ENCODE measurements around the gene CCDC8.
"Not testable (repeated sequence)": the region's sequence is repeated elsewhere in the genome, so short reads cannot be mapped to it uniquely, and the experiment has no call there.

CCDC8 gene

GRCh38 chr19:46376241-46377153, 36.9 kb downstream of the CCDC8 start:
- DNase-seq, result no peak

GRCh38 chr19:46375476-46376067, 37.8 kb downstream of the CCDC8 start:
- DNase-seq, result not testable (repeated sequence)

GRCh38 chr19:46374536-46375475, 38.6 kb downstream of the CCDC8 start:
- no peak for DNase-seq

- DNase-seq, result no peak
Measured at GRCh38 chr19:46373491-46374359, 39.6 kb downstream of the CCDC8 start.

GRCh38 chr19:46372901-46373490, 40.4 kb downstream of the CCDC8 start:
- no peak for DNase-seq

- no peak for DNase-seq
Measured at GRCh38 chr19:46371371-46371901, 41.9 kb downstream of the CCDC8 start.

- DNase-seq, result no peak
Measured at GRCh38 chr19:46369817-46370216, 43.5 kb downstream of the CCDC8 start.

- no peak for DNase-seq
Measured at GRCh38 chr19:46368116-46368515, 45.2 kb downstream of the CCDC8 start.

- DNase-seq, result no peak
Measured at GRCh38 chr19:46367426-46367825, 45.9 kb downstream of the CCDC8 start.

- no peak for DNase-seq
Measured at GRCh38 chr19:46366620-46367292, 46.6 kb downstream of the CCDC8 start.

GRCh38 chr19:46365561-46365960, 47.8 kb downstream of the CCDC8 start:
- no peak for DNase-seq

- no peak for DNase-seq
Measured at GRCh38 chr19:46364359-46364758, 49.0 kb downstream of the CCDC8 start.

GRCh38 chr19:46361915-46362314, 51.4 kb downstream of the CCDC8 start:
- DNase-seq, result no peak
